IMR-90 (cell line): ENCODE measurements around the gene MEOX2. TPM values are rescaled to one million over a fixed set of nuclear protein-coding genes. Genes with fewer than 3 reads are reported as not detected.

Experiments
- ATAC-seq: fragments of 200-7000 bp; cut with Tn5 transposase; 2 replicates; pipeline ENCODE4 v1.9.1; 2020; ENCODE audit warnings: low read depth, mild to moderate bottlenecking, moderate library complexity
- BruUV-seq: library from RNA; stranded (reverse); fragments of 400-500 nt; replicated peaks from 2 replicates; lab custom pipeline; 2021; lab: Mats Ljungman, UMichigan
- CTCF ChIA-PET: fragments of 300-600 bp; formaldehyde crosslinking; extraction: SDS; loops from one replicate; lab custom pipeline; 2021; ENCODE audit warnings: antibody characterized with exemption; lab: Yijun Ruan, JAX
- POLR2A ChIA-PET: fragments of 300-600 bp; sonication (Branson Sonifier 250); formaldehyde crosslinking; loops from one replicate; lab custom pipeline; 2022; ENCODE audit warnings: antibody characterized with exemption; ENCODE audit not compliant: unreplicated experiment; lab: Charles Lee
- DNase-seq: peaks from one replicate; pipeline ENCODE4 v3.0.0; 2013
- H2AFZ ChIP-seq: replicated peaks from 2 replicates; pipeline ENCODE3; 2013; ENCODE audit warnings: low read length, mild to moderate bottlenecking; ENCODE audit not compliant: poor library complexity
- H2AK5ac ChIP-seq: 2 replicates; pipeline ENCODE4 v1.6.1; 2013; ENCODE audit warnings: low read depth, low read length, inconsistent platforms
- H2AK9ac ChIP-seq: replicated peaks from 2 replicates; pipeline ENCODE3; 2013; ENCODE audit warnings: mild to moderate bottlenecking, low read depth, low read length, moderate library complexity; ENCODE audit not compliant: poor library complexity
- H2BK120ac ChIP-seq: 2 replicates; pipeline ENCODE4 v1.6.1; 2013; ENCODE audit warnings: low read depth, low read length, inconsistent platforms
- H2BK15ac ChIP-seq: 3 replicates; pipeline ENCODE4 v1.6.1; 2013; ENCODE audit warnings: low read depth, low read length, inconsistent platforms
- H2BK20ac ChIP-seq: 2 replicates; pipeline ENCODE4 v1.6.1; 2013; ENCODE audit warnings: low read depth, mild to moderate bottlenecking, inconsistent platforms, low read length, moderate library complexity
- H2BK5ac ChIP-seq: 2 replicates; pipeline ENCODE4 v1.6.1; 2013; ENCODE audit warnings: mild to moderate bottlenecking, low read depth, low read length, inconsistent platforms; ENCODE audit not compliant: poor library complexity, severe bottlenecking
- H3K14ac ChIP-seq: replicated peaks from 2 replicates; pipeline ENCODE4 v1.6.1; 2013; ENCODE audit warnings: low read depth, low read length, inconsistent platforms
- H3K18ac ChIP-seq: 2 replicates; pipeline ENCODE4 v1.6.1; 2013; ENCODE audit warnings: low read depth, low read length, control low read depth
- H3K23ac ChIP-seq: 2 replicates; pipeline ENCODE4 v1.6.1; 2013; ENCODE audit warnings: low read depth, low read length, inconsistent platforms
- H3K27ac ChIP-seq: 2 replicates; pipeline ENCODE4 v1.5.1; 2013; ENCODE audit warnings: mild to moderate bottlenecking, control low read depth, low read length; ENCODE audit not compliant: insufficient read depth
- H3K27me3 ChIP-seq: 2 replicates; pipeline ENCODE4 v1.6.1; 2013; ENCODE audit warnings: low read length; ENCODE audit not compliant: control insufficient read depth, insufficient read depth
- H3K36me3 ChIP-seq: 2 replicates; pipeline ENCODE4 v1.6.1; 2013; ENCODE audit warnings: low read length, mixed read lengths; ENCODE audit not compliant: control insufficient read depth, insufficient read depth
- H3K4ac ChIP-seq: 2 replicates; pipeline ENCODE4 v1.6.1; 2013; ENCODE audit warnings: low read depth, low read length, inconsistent platforms
- H3K4me1 ChIP-seq: 2 replicates; pipeline ENCODE4 v1.6.1; 2013; ENCODE audit warnings: low read length, mixed read lengths; ENCODE audit not compliant: control insufficient read depth, insufficient read depth
- H3K4me2 ChIP-seq: 2 replicates; pipeline ENCODE4 v1.6.1; 2013; ENCODE audit warnings: low read depth, mild to moderate bottlenecking, control low read depth, low read length, moderate library complexity
- H3K4me3 ChIP-seq: 2 replicates; pipeline ENCODE4 v1.5.1; 2013; ENCODE audit warnings: low read depth, mild to moderate bottlenecking, control low read depth, low read length, moderate library complexity; ENCODE audit not compliant: insufficient read depth
- H3K56ac ChIP-seq: 2 replicates; pipeline ENCODE4 v1.6.1; 2013; ENCODE audit warnings: low read length, inconsistent platforms; ENCODE audit not compliant: insufficient read depth; ENCODE audit errors: extremely low read depth
- H3K79me1 ChIP-seq, 2 experiments: 2 replicates each; pipeline ENCODE4 v1.6.1; 2013; ENCODE audit warnings: low read length in 2 of 2, inconsistent platforms in 1 of 2, low read depth in 1 of 2
- H3K9ac ChIP-seq: 2 replicates; pipeline ENCODE4 v1.6.1; 2013; ENCODE audit warnings: low read depth, low read length, control low read depth
- H3K9me1 ChIP-seq: 2 replicates; pipeline ENCODE4 v1.6.1; 2013; ENCODE audit warnings: low read length, inconsistent platforms; ENCODE audit not compliant: insufficient read depth
- H3K9me3 ChIP-seq: 2 replicates; pipeline ENCODE4 v1.6.1; 2013; ENCODE audit warnings: low read length; ENCODE audit not compliant: control insufficient read depth, insufficient read depth
- H4K20me1 ChIP-seq: 2 replicates; pipeline ENCODE4 v1.6.1; 2013; ENCODE audit warnings: low read length, inconsistent platforms; ENCODE audit not compliant: insufficient read depth
- H4K5ac ChIP-seq: 2 replicates; pipeline ENCODE4 v1.6.1; 2013; ENCODE audit warnings: mild to moderate bottlenecking, low read depth, low read length, control low read depth
- H4K8ac ChIP-seq, 2 experiments: 2 replicates each; pipeline ENCODE4 v1.6.1; 2013; ENCODE audit warnings: low read depth in 2 of 2, low read length in 2 of 2, control low read depth in 1 of 2, inconsistent platforms in 1 of 2
- H4K91ac ChIP-seq: 2 replicates; pipeline ENCODE4 v1.6.1; 2013; ENCODE audit warnings: low read depth, low read length, inconsistent platforms; ENCODE audit not compliant: insufficient read depth
- BHLHE40 ChIP-seq: fragments of 150-350 bp; IDR thresholded peaks from 2 replicates; pipeline ENCODE4 v1.6.1; 2016; ENCODE audit warnings: mild to moderate bottlenecking, low read depth, low read length
- CEBPB ChIP-seq: IDR thresholded peaks from 2 replicates; pipeline ENCODE4 v1.6.1; 2012; ENCODE audit warnings: low read depth, low read length, improper control_type of control experiment
- CHD1 ChIP-seq: IDR thresholded peaks from 2 replicates; pipeline ENCODE4 v1.6.1; 2012; ENCODE audit warnings: low read depth, low read length, improper control_type of control experiment
- CTCF ChIP-seq: conservative IDR thresholded peaks from 2 replicates; pipeline ENCODE4 v1.5.1; 2012; ENCODE audit warnings: mild to moderate bottlenecking, low read depth, low read length, improper control_type of control experiment
- ELK1 ChIP-seq: fragments of 150-350 bp; IDR thresholded peaks from 2 replicates; pipeline ENCODE4 v1.6.1; 2016; ENCODE audit warnings: low read depth, mild to moderate bottlenecking, low read length, moderate library complexity, borderline replicate concordance
- FOS ChIP-seq: fragments of 150-350 bp; IDR thresholded peaks from 2 replicates; pipeline ENCODE4 v1.6.1; 2016; ENCODE audit warnings: low read depth, low read length
- MAFK ChIP-seq: IDR thresholded peaks from 2 replicates; pipeline ENCODE4 v1.6.1; 2012; ENCODE audit warnings: low read depth, low read length, improper control_type of control experiment
- MAZ ChIP-seq: IDR thresholded peaks from 2 replicates; pipeline ENCODE4 v1.6.1; 2012; ENCODE audit warnings: low read depth, mild to moderate bottlenecking, low read length, improper control_type of control experiment, moderate library complexity, borderline replicate concordance
- MXI1 ChIP-seq: IDR thresholded peaks from 2 replicates; pipeline ENCODE4 v1.6.1; 2012; ENCODE audit warnings: low read depth, mild to moderate bottlenecking, low read length, moderate library complexity, borderline replicate concordance
- NFE2L2 ChIP-seq: fragments of 150-350 bp; IDR thresholded peaks from 2 replicates; pipeline ENCODE4 v1.6.1; 2016; ENCODE audit warnings: low read depth, mild to moderate bottlenecking, low read length
- POLR2A ChIP-seq: IDR thresholded peaks from 2 replicates; pipeline ENCODE4 v1.6.1; 2012; ENCODE audit warnings: mild to moderate bottlenecking, low read depth, low read length
- RAD21 ChIP-seq: IDR thresholded peaks from 2 replicates; pipeline ENCODE4 v1.6.1; 2012; ENCODE audit warnings: low read length, improper control_type of control experiment
- RCOR1 ChIP-seq: IDR thresholded peaks from 2 replicates; pipeline ENCODE4 v1.6.1; 2012; ENCODE audit warnings: mild to moderate bottlenecking, low read length, improper control_type of control experiment; ENCODE audit not compliant: insufficient replicate concordance
- RFX5 ChIP-seq: IDR thresholded peaks from 2 replicates; pipeline ENCODE4 v1.8.0; 2012; ENCODE audit warnings: low read depth, mild to moderate bottlenecking, low read length, moderate library complexity
- SMC3 ChIP-seq: fragments of 150-350 bp; IDR thresholded peaks from 2 replicates; pipeline ENCODE4 v1.6.1; 2016; ENCODE audit warnings: low read depth, mild to moderate bottlenecking, antibody characterized with exemption, low read length, moderate library complexity
- USF2 ChIP-seq: fragments of 150-350 bp; IDR thresholded peaks from 2 replicates; pipeline ENCODE4 v1.6.1; 2017; ENCODE audit warnings: mild to moderate bottlenecking, antibody characterized with exemption, low read length, low read depth
- WGBS, 2 experiments: methylation state at CpG; one replicate each; pipeline versions ENCODE4 v1.1.5 to v1.1.7; 2013; ENCODE audit warnings: missing lambda C conversion rate in 2 of 2; ENCODE audit not compliant: insufficient read length in 1 of 2; ENCODE audit errors: extremely low coverage in 2 of 2; 5-methylcytosine and 5-hydroxymethylcytosine counted together
- dilution Hi-C: fragments of 300-500 bp; cut with HindIII; formaldehyde crosslinking; loops from one replicate; pipeline ENCODE4 v1.14.3; 2018; ENCODE audit warnings: low sequenced_read_pairs; ENCODE audit not compliant: unreplicated experiment
- in situ Hi-C: fragments of 300-500 bp; cut with MboI; formaldehyde crosslinking; loops from 3 replicates; pipeline ENCODE4 v1.14.3; 2019; ENCODE audit warnings: low sequenced_read_pairs, inconsistent platforms, mixed read lengths
- intact Hi-C: fragments of 100-400 bp; cut with micrococcal nuclease; formaldehyde crosslinking; loops from 2 replicates; pipeline ENCODE4 v1.10.0; 2022
- polyA plus RNA-seq, 3 experiments: library from polyadenylated mRNA; depleted of rRNA; stranded (reverse); fragments of >200 nt; gene quantifications; 2 replicates each; pipeline ENCODE4 v1.2.3, GENCODE V29; 2012; ENCODE audit warnings: low replicate concordance in 1 of 3
- total RNA-seq: library from RNA; depleted of rRNA; stranded (reverse); fragments of >200 nt; gene quantifications from 2 replicates; pipeline ENCODE4 v1.2.3, GENCODE V29; 2012

MEOX2 gene
- total and polyA plus RNA-seq, 2 of the 4 experiments (the other 2 are of a cell fraction), result under 0.01 TPM; not detected in 1

- intact Hi-C loops, result no loop called here
- no peaks in the 10 kb centered on the region for H3K4me1 ChIP-seq
- H4K20me1 ChIP-seq, result no peaks in the 10 kb centered on the region
- no peak overlapping the region for H4K8ac ChIP-seq
- no peak overlapping the region for H4K5ac ChIP-seq
- H2AFZ ChIP-seq, result no peak overlapping the region
- no peak for ATAC-seq
- no TSS peak for BruUV-seq
- H3K27ac ChIP-seq, result no peak overlapping the region
- POLR2A ChIA-PET, result no interaction called here
- H3K4me3 ChIP-seq, result no peak overlapping the region
- no peak overlapping the region for H3K18ac ChIP-seq
- no peak overlapping the region for H3K14ac ChIP-seq
- dilution Hi-C loops, result no loop called here
- H3K56ac ChIP-seq, result no peak overlapping the region
- H2AK5ac ChIP-seq, result no peak overlapping the region
- no peak overlapping the region for H2AK9ac ChIP-seq
- no peak overlapping the region for H2BK5ac ChIP-seq
- in situ Hi-C loops, result no loop called here
- DNase-seq, result no peak
- no peak overlapping the region for H3K4ac ChIP-seq
- no peak overlapping the region for H4K91ac ChIP-seq
- peaks cover 46% of the 10 kb centered on the region for H3K27me3 ChIP-seq
- no peak overlapping the region for H3K23ac ChIP-seq
- TF ChIP-seq CEBPB (no peak), FOS (no peak), RFX5 (no peak), CTCF (no peak), MAZ (no peak), POLR2A (no peak), RAD21 (no peak), MXI1 (no peak), CHD1 (no peak), RCOR1 (no peak), MAFK (no peak), USF2 (no peak), NFE2L2 (no peak), SMC3 (no peak), BHLHE40 (no peak), ELK1 (no peak)
- H3K9me1 ChIP-seq, result no peaks in the 10 kb centered on the region
- WGBS, 2 experiments, result no CpG with 5 or more reads among the region's 2 CpGs
- H2BK20ac ChIP-seq, result no peak overlapping the region
- no peaks in the 10 kb centered on the region for H3K36me3 ChIP-seq
- H3K9ac ChIP-seq, result no peak overlapping the region
- H3K9me3 ChIP-seq, result peaks cover 5% of the 10 kb centered on the region; the same call in 1 of the 2 replicates
- H2BK120ac ChIP-seq, result no peak overlapping the region
- H3K4me2 ChIP-seq, result no peak overlapping the region
- H2BK15ac ChIP-seq, result no peak overlapping the region
- CTCF ChIA-PET, result no interaction called here
- no peaks in the 10 kb centered on the region for H3K79me1 ChIP-seq
These were observed 2.4 kb upstream of the MEOX2 start for GRCh38 chr7:15688911-15689310.
